ENCODE measurements around the gene INSR.

INSR gene

GRCh38 chr19:7263066-7263465 lies 31.1 kb downstream of the INSR start:
- peaks cover 12% of the 10 kb centered on the region for H3K4me1 ChIP-seq (ENCODE audit: control insufficient read depth, insufficient read depth, low read length)
- H3K27ac ChIP-seq (ENCODE audit: low read depth, low read length), result peak overlapping the region; percentile 66
- H3K36me3 ChIP-seq (ENCODE audit: control insufficient read depth, insufficient read depth, low read length), result peaks cover 9% of the 10 kb centered on the region
- H3K27me3 ChIP-seq (ENCODE audit: control insufficient read depth, insufficient read depth, low read length), result no peaks in the 10 kb centered on the region
- no peak overlapping the region for H3K9ac ChIP-seq (ENCODE audit: low read length)
- no peak overlapping the region for H3K4me3 ChIP-seq (ENCODE audit: low read length)

DNA sequence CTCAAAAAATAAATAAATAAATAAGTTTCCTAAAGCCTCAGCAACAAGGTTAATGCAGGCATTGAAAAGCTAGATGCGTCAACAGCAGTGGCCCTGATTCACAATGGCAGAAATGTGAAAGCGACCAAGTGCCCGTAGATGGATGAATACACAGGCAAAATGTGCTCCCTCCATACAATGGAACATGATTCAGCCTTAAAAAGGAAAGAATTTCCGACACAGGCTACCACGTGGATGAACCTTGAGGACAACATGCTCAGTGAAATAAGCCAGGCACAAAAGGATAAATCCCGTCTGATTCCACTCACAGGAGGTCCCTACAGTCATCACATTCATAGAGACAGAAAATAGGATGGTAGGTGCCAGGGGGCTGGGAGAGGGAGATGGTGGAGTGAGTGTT lies 31.7 kb downstream of the INSR start:
- H3K4me1 ChIP-seq (ENCODE audit: control insufficient read depth, insufficient read depth, low read length), result peaks cover 12% of the 10 kb centered on the region
- H3K9ac ChIP-seq (ENCODE audit: low read length), result no peak overlapping the region
- no peak overlapping the region for H3K4me3 ChIP-seq (ENCODE audit: low read length)
- H3K27ac ChIP-seq (ENCODE audit: low read depth, low read length), result peak overlapping the region; percentile 66
- H3K36me3 ChIP-seq (ENCODE audit: control insufficient read depth, insufficient read depth, low read length), result peaks cover 7% of the 10 kb centered on the region
- H3K27me3 ChIP-seq (ENCODE audit: control insufficient read depth, insufficient read depth, low read length), result no peaks in the 10 kb centered on the region

DNA sequence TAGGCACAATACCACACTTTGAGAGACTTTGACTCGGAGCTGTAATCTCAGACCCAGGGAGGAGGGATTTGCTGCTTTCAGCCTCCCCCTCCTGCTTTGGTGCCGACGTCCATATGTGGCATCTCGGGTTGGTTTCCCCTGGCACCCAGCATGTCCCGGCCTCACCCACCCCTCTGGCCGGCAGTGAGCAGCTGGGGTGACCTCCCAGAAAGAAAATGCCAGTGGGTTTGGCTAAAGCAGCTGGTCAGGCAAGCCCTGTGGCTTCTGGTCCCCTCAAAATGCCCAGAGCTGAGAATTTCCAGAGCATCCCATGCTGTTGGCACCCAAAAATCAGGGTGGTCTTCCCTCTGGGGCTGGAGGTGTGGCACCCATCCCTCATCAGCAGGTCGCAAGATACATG lies 34.1 kb downstream of the INSR start:
- Histone ChIP-seq H3K4me3 (ENCODE audit: low read length) (no peak overlapping the region), H3K9ac (ENCODE audit: low read length) (no peak overlapping the region), H3K27me3 (ENCODE audit: control insufficient read depth, insufficient read depth, low read length) (no peaks in the 10 kb centered on the region), H3K4me1 (ENCODE audit: control insufficient read depth, insufficient read depth, low read length) (peaks cover 14% of the 10 kb centered on the region), H3K27ac (ENCODE audit: low read depth, low read length) (peak overlapping the region; percentile 55), H3K36me3 (ENCODE audit: control insufficient read depth, insufficient read depth, low read length) (no peaks in the 10 kb centered on the region)

GRCh38 chr19:7258840-7259395 lies 35.3 kb downstream of the INSR start:
- Histone ChIP-seq H3K4me3 (ENCODE audit: low read length) (no peak overlapping the region), H3K4me1 (ENCODE audit: control insufficient read depth, insufficient read depth, low read length) (peaks cover 14% of the 10 kb centered on the region), H3K27ac (ENCODE audit: low read depth, low read length) (no peak overlapping the region), H3K9ac (ENCODE audit: low read length) (no peak overlapping the region), H3K27me3 (ENCODE audit: control insufficient read depth, insufficient read depth, low read length) (no peaks in the 10 kb centered on the region), H3K36me3 (ENCODE audit: control insufficient read depth, insufficient read depth, low read length) (no peaks in the 10 kb centered on the region)

- H3K4me1 ChIP-seq (ENCODE audit: control insufficient read depth, insufficient read depth, low read length), result peaks cover 14% of the 10 kb centered on the region
Measured at GRCh38 chr19:7258041-7258839, 36.0 kb downstream of the INSR start.

GRCh38 chr19:7257148-7258040 lies 36.8 kb downstream of the INSR start:
- H3K27ac ChIP-seq (ENCODE audit: low read depth, low read length), result no peak overlapping the region
- H3K27me3 ChIP-seq (ENCODE audit: control insufficient read depth, insufficient read depth, low read length), result no peaks in the 10 kb centered on the region
- H3K4me3 ChIP-seq (ENCODE audit: low read length), result no peak overlapping the region
- H3K4me1 ChIP-seq (ENCODE audit: control insufficient read depth, insufficient read depth, low read length), result peaks cover 9% of the 10 kb centered on the region
- H3K36me3 ChIP-seq (ENCODE audit: control insufficient read depth, insufficient read depth, low read length), result no peaks in the 10 kb centered on the region
- no peak overlapping the region for H3K9ac ChIP-seq (ENCODE audit: low read length)

More at GRCh38 chr19:7258041-7258839, 36.0 kb downstream of the INSR start:
- Histone ChIP-seq H3K27ac (ENCODE audit: low read depth, low read length) (no peak overlapping the region), H3K4me3 (ENCODE audit: low read length) (no peak overlapping the region), H3K9ac (ENCODE audit: low read length) (no peak overlapping the region), H3K36me3 (ENCODE audit: control insufficient read depth, insufficient read depth, low read length) (no peaks in the 10 kb centered on the region), H3K27me3 (ENCODE audit: control insufficient read depth, insufficient read depth, low read length) (no peaks in the 10 kb centered on the region)

GRCh38 chr19:7255631-7256030 lies 38.6 kb downstream of the INSR start:
- Histone ChIP-seq H3K27me3 (ENCODE audit: control insufficient read depth, insufficient read depth, low read length) (no peaks in the 10 kb centered on the region), H3K4me1 (ENCODE audit: control insufficient read depth, insufficient read depth, low read length) (peaks cover 2% of the 10 kb centered on the region), H3K27ac (ENCODE audit: low read depth, low read length) (no peak overlapping the region), H3K4me3 (ENCODE audit: low read length) (no peak overlapping the region), H3K36me3 (ENCODE audit: control insufficient read depth, insufficient read depth, low read length) (no peaks in the 10 kb centered on the region), H3K9ac (ENCODE audit: low read length) (no peak overlapping the region)

GRCh38 chr19:7255119-7255518 lies 39.1 kb downstream of the INSR start:
- Histone ChIP-seq H3K27ac (ENCODE audit: low read depth, low read length) (no peak overlapping the region), H3K4me1 (ENCODE audit: control insufficient read depth, insufficient read depth, low read length) (peaks cover 2% of the 10 kb centered on the region), H3K9ac (ENCODE audit: low read length) (no peak overlapping the region), H3K4me3 (ENCODE audit: low read length) (no peak overlapping the region), H3K36me3 (ENCODE audit: control insufficient read depth, insufficient read depth, low read length) (no peaks in the 10 kb centered on the region), H3K27me3 (ENCODE audit: control insufficient read depth, insufficient read depth, low read length) (no peaks in the 10 kb centered on the region)

DNA sequence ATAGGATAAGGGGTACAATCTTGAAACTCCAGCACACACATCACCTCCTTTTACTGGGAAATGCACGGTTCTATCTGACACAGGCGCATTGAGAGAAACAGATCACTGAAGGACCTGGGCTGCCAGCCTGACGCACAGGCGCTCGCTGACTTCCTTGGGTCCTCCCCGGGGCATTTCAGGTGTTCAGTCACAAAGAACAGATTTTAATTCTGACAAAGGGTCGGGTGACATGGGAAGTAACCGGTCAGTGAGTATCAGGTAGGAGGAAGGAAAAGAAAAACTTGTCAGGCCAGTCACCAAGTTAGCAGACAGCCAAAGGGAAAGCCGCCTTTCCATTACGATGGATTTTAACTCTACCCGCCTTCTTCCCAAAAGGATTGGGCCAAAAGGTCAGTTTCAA lies 39.6 kb downstream of the INSR start:
- Histone ChIP-seq H3K4me3 (ENCODE audit: low read length) (no peak overlapping the region), H3K36me3 (ENCODE audit: control insufficient read depth, insufficient read depth, low read length) (no peaks in the 10 kb centered on the region), H3K9ac (ENCODE audit: low read length) (no peak overlapping the region), H3K4me1 (ENCODE audit: control insufficient read depth, insufficient read depth, low read length) (peaks cover 2% of the 10 kb centered on the region), H3K27me3 (ENCODE audit: control insufficient read depth, insufficient read depth, low read length) (no peaks in the 10 kb centered on the region), H3K27ac (ENCODE audit: low read depth, low read length) (no peak overlapping the region)

DNA sequence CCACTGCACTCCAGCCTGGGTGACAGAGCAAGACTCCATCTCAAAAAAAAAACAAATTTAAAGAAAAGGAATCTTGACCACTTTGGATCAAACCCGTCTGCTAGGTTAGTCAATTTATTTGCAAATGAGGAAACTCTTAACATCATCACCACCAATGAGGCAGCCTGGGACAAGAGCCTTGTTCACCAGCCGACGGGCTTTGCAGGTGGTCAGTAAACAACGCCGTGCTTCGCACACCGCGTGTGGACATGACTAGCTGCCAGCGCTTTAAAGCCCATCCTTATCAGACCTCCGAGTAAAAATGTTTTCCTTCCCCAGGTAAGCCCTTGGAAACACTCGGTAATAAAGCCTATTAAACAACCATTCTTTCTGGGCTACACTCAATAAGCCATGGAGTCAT lies 41.9 kb downstream of the INSR start:
- Histone ChIP-seq H3K4me3 (ENCODE audit: low read length) (no peak overlapping the region), H3K27ac (ENCODE audit: low read depth, low read length) (no peak overlapping the region), H3K9ac (ENCODE audit: low read length) (no peak overlapping the region)

GRCh38 chr19:7251494-7251893 lies 42.7 kb downstream of the INSR start:
- no peaks in the 10 kb centered on the region for H3K36me3 ChIP-seq (ENCODE audit: control insufficient read depth, insufficient read depth, low read length)
- no peaks in the 10 kb centered on the region for H3K4me1 ChIP-seq (ENCODE audit: control insufficient read depth, insufficient read depth, low read length)
- no peak overlapping the region for H3K27ac ChIP-seq (ENCODE audit: low read depth, low read length)
- no peak overlapping the region for H3K4me3 ChIP-seq (ENCODE audit: low read length)
- H3K27me3 ChIP-seq (ENCODE audit: control insufficient read depth, insufficient read depth, low read length), result no peaks in the 10 kb centered on the region
- no peak overlapping the region for H3K9ac ChIP-seq (ENCODE audit: low read length)

More for the DNA sequence above, 41.9 kb downstream of the INSR start:
- H3K4me1 ChIP-seq (ENCODE audit: control insufficient read depth, insufficient read depth, low read length), result peaks cover 2% of the 10 kb centered on the region
- no peaks in the 10 kb centered on the region for H3K36me3 ChIP-seq (ENCODE audit: control insufficient read depth, insufficient read depth, low read length)
- H3K27me3 ChIP-seq (ENCODE audit: control insufficient read depth, insufficient read depth, low read length), result no peaks in the 10 kb centered on the region

DNA sequence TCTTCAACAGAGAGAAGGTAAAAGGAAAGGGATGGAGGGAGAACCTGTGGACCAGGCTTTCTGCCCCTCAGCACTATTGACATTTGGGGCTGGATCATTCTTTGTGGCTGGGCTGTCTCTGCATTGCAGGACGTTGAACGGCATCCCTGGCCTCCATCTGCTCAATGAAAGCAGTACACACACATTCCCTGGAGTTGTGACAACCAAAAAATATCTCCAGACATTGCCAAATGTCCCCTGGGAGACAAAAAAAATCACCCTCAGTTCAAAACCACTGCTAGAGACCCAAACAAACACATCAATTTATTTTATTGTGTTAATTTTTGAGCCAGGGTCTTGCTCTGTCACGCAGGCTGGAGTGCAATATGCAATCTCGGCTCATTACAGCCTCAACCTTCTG lies 43.3 kb downstream of the INSR start:
- Histone ChIP-seq H3K27me3 (ENCODE audit: control insufficient read depth, insufficient read depth, low read length) (no peaks in the 10 kb centered on the region), H3K27ac (ENCODE audit: low read depth, low read length) (no peak overlapping the region), H3K4me1 (ENCODE audit: control insufficient read depth, insufficient read depth, low read length) (no peaks in the 10 kb centered on the region), H3K36me3 (ENCODE audit: control insufficient read depth, insufficient read depth, low read length) (no peaks in the 10 kb centered on the region), H3K9ac (ENCODE audit: low read length) (no peak overlapping the region), H3K4me3 (ENCODE audit: low read length) (no peak overlapping the region)
